Fibroblast of the aortic adventitia (primary cell): ENCODE data around the gene MAPK8IP3. TPM values are rescaled to one million over a fixed set of nuclear protein-coding genes. Genes with fewer than 3 reads are reported as not detected.
"Not testable (repeated sequence)": the region's sequence is repeated elsewhere in the genome, so short reads cannot be mapped to it uniquely, and the experiment has no call there.

Experiments
- DNase-seq: peaks from one replicate; pipeline ENCODE4 v3.0.0-alpha.2; 2010; ENCODE audit warnings: low read depth
- H3K4me3 ChIP-seq: 2 replicates; pipeline ENCODE4 v1.5.1; 2011; ENCODE audit warnings: low read depth, mild to moderate bottlenecking, control low read depth, low read length, moderate library complexity
- total RNA-seq: library from RNA; depleted of rRNA; stranded (reverse); fragments of >200 nt; gene quantifications from 2 replicates; pipeline ENCODE4 v1.2.3, GENCODE V29; 2012; ENCODE audit warnings: low replicate concordance
- TF ChIP-seq, protein P1 (sequence below): IDR thresholded peaks from 2 replicates; pipeline ENCODE4 v1.5.1; 2011; ENCODE audit warnings: mild to moderate bottlenecking, low read length, control low read depth, inconsistent platforms; ENCODE audit not compliant: insufficient read depth

Gene MAPK8IP3
- total RNA-seq, 1 donor, result 27.3 TPM

DNA sequence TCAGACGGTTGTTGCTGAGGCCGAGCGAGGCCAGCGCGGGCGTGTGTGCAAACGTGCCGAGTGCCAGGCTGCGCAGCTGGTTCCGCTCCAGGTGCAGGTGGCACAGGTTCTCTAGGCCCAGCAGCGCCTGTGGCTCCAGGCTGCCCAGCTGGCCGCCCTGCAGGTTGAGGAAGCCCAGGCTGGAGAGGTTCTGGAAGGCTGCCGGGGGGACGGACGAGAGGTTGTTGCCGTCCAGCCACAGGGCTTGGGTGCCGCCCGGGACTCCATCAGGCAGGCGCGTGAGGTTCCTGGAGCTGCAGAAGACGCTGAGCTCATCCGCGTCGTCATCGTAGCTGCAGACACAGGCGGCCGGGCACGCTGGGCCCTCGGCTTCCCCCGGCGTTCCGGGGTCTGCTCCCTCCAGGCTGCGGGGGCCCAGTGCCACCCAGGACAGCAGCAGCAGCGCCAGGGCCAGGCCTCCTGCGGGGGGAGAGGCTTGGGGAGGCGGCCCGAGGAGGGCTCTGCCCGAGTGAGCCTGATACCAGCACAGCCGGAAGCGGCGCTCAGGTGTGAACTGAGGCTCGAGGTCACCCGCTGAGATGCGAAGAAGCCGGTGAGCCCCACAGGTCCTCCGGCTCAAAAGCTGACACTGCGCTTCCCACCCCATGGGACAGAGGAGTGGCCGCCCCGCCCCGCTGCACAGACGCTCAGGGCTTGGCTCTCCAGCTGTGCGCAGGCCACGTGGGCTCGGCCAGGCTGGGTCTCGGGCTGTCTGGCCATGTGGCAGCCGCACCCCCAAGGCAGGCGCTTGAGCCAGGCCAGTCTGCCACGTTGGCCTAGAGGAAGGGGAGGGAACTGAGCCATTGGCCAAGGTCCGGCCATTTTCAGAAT lies 86.2 kb downstream of the MAPK8IP3 start:
- TF ChIP-seq, protein P1, sequence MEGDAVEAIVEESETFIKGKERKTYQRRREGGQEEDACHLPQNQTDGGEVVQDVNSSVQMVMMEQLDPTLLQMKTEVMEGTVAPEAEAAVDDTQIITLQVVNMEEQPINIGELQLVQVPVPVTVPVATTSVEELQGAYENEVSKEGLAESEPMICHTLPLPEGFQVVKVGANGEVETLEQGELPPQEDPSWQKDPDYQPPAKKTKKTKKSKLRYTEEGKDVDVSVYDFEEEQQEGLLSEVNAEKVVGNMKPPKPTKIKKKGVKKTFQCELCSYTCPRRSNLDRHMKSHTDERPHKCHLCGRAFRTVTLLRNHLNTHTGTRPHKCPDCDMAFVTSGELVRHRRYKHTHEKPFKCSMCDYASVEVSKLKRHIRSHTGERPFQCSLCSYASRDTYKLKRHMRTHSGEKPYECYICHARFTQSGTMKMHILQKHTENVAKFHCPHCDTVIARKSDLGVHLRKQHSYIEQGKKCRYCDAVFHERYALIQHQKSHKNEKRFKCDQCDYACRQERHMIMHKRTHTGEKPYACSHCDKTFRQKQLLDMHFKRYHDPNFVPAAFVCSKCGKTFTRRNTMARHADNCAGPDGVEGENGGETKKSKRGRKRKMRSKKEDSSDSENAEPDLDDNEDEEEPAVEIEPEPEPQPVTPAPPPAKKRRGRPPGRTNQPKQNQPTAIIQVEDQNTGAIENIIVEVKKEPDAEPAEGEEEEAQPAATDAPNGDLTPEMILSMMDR, result no peak
- no peak for DNase-seq
- H3K4me3 ChIP-seq, result no peak overlapping the region

DNA sequence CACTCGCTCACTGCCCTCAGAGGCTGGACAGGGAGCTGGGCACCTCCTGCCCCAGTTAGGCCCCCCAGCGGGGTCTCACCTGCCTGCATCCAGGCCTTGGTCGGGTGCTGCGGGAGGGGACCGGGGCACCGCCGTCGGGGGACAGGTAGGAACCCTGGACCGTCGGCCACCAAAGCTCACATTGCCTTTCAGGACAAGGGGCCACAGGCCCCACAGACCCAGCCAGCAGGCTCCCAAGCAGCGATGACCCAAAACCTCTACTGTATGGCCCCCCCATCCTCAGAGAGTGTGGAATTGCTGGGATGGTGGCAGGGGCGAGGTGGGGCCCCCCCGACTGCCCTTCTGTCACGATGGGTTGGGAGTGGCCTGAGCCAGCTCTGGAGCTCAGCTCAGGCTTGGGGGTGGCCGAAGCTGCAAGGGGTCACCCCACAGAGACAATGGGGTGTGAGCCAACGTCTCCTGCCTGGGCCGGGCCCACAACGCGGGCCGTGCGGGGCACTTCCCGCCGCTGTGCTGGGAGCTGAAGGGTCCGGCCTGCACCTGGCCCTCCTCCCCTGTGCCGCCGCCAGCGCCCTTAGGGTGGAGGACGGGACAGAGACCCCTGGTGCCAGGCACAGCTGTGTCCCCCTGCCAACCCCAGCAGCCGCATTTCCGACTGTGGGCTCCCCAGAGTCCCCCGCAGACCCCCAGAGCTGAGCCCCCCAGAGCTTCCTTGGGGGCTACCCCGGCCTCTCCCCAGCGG lies 87.0 kb downstream of the MAPK8IP3 start:
- DNase-seq, result no peak
- no peak overlapping the region for H3K4me3 ChIP-seq
- TF ChIP-seq, protein P1, result no peak

DNA sequence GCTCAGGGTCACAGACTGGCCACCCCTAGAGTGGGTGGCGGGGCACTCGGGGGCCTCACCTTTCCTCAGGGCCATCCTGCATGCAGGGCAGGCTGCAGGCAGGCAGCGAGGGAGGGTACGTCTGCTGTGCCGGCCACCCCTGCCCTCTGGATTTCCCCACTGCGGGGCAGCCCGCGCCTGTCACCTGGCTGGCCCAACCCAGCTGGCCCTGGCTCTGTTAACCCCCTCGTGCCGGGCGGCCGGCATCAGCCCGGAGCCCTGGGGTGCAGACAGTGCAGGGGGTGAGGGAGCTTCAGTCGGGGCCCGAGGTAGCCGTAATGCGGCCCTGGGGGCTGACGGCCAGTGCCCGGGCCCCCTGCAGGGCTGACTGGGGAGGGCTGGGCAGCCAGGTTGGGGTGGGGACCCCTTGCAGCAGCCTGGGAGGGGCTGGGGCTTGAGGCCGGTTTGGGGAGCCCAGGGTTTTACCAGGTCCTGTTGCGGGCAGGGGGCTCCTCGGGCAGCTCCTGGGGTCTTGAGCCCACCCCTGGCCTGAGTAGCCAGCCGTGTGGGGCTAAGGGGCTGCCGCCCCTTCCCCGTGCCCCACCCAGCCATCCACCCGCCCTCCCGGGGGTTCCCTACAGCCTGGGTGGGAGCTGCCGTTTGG lies 87.7 kb downstream of the MAPK8IP3 start, which contains the start of gene IGFALS:
IGFALS (minus strand) TSS at position 128 of the 643 bp plus-strand sequence; CDS start at position 75, 53 bp downstream.
- TF ChIP-seq, protein P1, result no peak
- DNase-seq, result no peak
- H3K4me3 ChIP-seq, result no peak within 1 kb of the TSS

DNA sequence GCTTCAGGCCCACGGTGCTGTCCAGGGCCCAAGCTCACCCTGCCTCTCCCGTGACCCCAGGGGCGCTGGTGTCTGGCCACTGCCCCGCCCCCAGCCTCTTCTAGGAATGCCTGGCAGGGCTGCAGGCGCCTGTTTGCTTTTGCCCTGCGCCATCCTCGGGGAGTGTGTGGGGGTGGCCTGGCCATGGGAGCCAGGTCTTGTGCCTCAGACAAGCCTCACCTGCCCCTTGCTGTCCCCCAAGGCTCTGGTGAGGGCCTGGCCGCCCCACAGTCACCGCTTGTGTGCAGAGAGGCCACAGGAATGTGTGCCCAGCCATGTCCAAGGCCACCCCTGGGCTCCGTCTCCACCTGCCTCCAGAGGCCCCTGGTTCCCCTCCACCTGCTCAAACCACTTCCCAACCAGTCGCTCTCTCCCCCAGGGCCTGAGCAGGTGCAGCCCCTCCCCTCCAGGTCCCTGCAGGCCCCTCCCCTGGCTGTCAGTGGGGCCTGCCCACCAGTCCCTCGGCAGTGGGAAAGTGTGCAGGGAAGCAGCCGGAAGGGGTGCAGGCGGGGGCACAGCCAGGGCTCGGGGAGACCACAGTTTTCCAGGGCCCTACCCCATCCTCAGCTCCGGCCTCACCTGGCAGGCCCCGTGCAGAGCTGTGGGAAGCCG lies 88.4 kb downstream of the MAPK8IP3 start:
- TF ChIP-seq, protein P1, result no peak
- no peak overlapping the region for H3K4me3 ChIP-seq
- DNase-seq, result no peak

DNA sequence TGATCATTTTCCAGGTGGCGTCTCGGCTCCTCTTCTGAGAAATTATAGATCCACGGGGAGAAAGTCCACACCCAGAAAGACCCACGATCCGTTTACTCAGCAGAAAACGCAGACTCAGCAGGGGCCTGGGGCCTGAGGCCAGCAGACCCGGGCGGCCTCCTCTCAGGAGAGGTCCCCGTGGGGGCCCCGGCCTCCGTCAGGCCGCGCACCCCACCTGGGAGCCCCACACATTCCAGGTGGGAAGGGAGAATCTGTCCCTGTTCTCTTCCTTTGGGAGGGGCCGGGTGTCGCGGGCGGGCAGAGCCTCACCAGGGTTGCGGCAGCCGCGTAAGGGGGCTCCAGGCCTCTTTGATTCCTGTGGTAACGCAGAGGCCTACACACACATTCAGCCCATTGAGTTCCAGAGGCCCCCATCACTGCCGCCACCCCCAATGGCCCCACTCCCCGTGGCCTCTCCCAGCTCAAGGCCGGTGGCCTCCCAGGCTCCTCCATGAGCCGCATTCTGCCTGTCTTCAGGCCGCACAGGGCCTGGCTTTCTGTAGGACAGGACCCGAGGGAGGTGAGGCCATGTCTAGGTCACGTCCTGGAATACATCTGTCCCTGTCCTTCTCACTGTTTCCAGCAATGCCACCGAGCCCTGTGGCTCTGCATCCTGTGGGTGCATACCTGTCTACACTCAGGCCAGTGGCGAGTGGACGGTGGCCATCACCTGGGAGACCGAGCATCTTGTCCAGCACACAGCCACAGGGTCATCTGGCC lies 89.1 kb downstream of the MAPK8IP3 start:
- TF ChIP-seq, protein P1, result no peak
- H3K4me3 ChIP-seq, result no peak overlapping the region
- no peak for DNase-seq

DNA sequence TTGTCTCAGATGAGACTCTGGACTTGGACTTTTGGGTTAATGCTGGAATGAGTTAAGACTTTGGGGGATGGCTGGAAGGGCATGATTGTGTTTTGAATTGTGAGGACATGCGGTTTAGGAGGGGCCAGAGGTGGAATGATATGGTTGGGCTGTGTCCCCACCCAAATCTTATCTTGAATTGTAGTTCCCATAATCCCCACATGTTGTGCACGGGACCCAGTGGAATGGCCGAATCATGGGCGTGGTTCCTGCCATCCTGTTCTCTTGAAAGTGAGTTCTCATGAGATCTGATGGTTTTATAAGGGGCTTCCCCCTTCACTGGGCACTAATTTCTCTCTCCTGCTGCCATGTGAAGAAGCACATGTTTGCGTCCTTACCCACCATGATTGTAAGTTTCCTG lies 93.3 kb downstream of the MAPK8IP3 start:
- H3K4me3 ChIP-seq, DNase-seq: not testable (repeated sequence)
